Right cardiac atrium (tissue), 5 donors: Measurements from ENCODE around the gene THAP6. TPM values are rescaled to one million over a fixed set of nuclear protein-coding genes. Genes with fewer than 3 reads are reported as not detected.
A peak's percentile ranks its signal among the peaks of the same experiment; 100 is the strongest.

Source experiments
- ATAC-seq, 2 donors: fragments of 200-7000 bp; cut with Tn5 transposase; one replicate each; pipeline versions ENCODE4 v1.8.0 to v1.9.1; 2020; ENCODE audit warnings: moderate library complexity in 2 of 2, mild to moderate bottlenecking in 1 of 2
- DNase-seq, 3 donors: peaks; one replicate each; pipeline ENCODE4 v3.0.0-alpha.2; 2020
- H3K27ac ChIP-seq: one replicate; pipeline ENCODE4 v1.5.1; 2013; ENCODE audit warnings: mild to moderate bottlenecking, low read length, control low read depth, moderate library complexity
- H3K27me3 ChIP-seq: one replicate; pipeline ENCODE4 v1.6.1; 2013; ENCODE audit not compliant: control insufficient read depth, insufficient read depth
- H3K4me1 ChIP-seq: one replicate; pipeline ENCODE4 v1.6.1; 2013; ENCODE audit warnings: low read length; ENCODE audit not compliant: control insufficient read depth, insufficient read depth
- H3K4me3 ChIP-seq: one replicate; pipeline ENCODE4 v1.5.1; 2013; ENCODE audit warnings: low read length, control low read depth
- H3K9me3 ChIP-seq: one replicate; pipeline ENCODE4 v1.6.1; 2013; ENCODE audit warnings: low read length; ENCODE audit not compliant: control insufficient read depth
- WGBS: extraction: QIAGEN DNeasy Blood & Tissue Kit; methylation state at CpG from one replicate; pipeline ENCODE4 v1.1.7; 2013; 5-methylcytosine and 5-hydroxymethylcytosine counted together
- intact Hi-C, 4 donors: fragments of 100-400 bp; cut with DNase I; formaldehyde crosslinking; loops; one replicate each; pipeline versions ENCODE4 v1.11.0 to v1.14.0; 2022 to 2023
- long read RNA-seq, 4 donors: library from polyadenylated mRNA; unstranded; transcript quantifications; one replicate each; pipeline ENCODE4 v2.0.0, GENCODE V29; 2020 to 2021
- polyA plus RNA-seq: library from polyadenylated mRNA; stranded (reverse); fragments of 200-250 nt; gene quantifications from one replicate; pipeline ENCODE4 v1.2.3, GENCODE V29; 2013
- total RNA-seq, 4 donors: library from RNA; stranded (reverse); fragmentation: NEBNext Ultra II Directional; extraction: Animal tissue kit (Norgen Biotek cat#: 25700); gene quantifications; one replicate each; pipeline ENCODE4 v1.2.1, GENCODE V29; 2021
- donor health status: healthy with polysubstance abuse.
- donor health status: DM: no; HTN: yes; CAD: no.
- donor health status: DM: no; HTN: no; CAD: no.
- donor health status: DM: no; HTN: yes; CAD: no; lungs with severe emphysema.
- donor health status: DM: yes; HTN: yes; CAD: no.

THAP6 gene, protein sequence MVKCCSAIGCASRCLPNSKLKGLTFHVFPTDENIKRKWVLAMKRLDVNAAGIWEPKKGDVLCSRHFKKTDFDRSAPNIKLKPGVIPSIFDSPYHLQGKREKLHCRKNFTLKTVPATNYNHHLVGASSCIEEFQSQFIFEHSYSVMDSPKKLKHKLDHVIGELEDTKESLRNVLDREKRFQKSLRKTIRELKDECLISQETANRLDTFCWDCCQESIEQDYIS
- total RNA-seq (10 to 100 TPM; 13.9 to 21.7 (median 19.2) TPM), polyA plus RNA-seq (8.5 TPM)
- long read RNA-seq, donor 1, transcript THAP6-201 (5 exons, 3,549 nt): major isoform, 16 of 26 reads
- long read RNA-seq, donor 1, partial matches to known transcripts: 0 of 26 reads
- long read RNA-seq, donor 1, other reads (novel, unspliced or antisense): 8 of 26 reads
- long read RNA-seq, donor 2, transcript THAP6-201 (5 exons, 3,549 nt): major isoform, 9 of 15 reads
- long read RNA-seq, donor 2, partial matches to known transcripts: 0 of 15 reads
- long read RNA-seq, donor 2, other reads (novel, unspliced or antisense): 2 of 15 reads
- long read RNA-seq, donor 3, transcript THAP6-202 (4 exons, 3,423 nt): minor isoform, 5 of 48 reads
- long read RNA-seq, donor 3, transcript THAP6-201 (5 exons, 3,549 nt): major isoform, 25 of 48 reads
- long read RNA-seq, donor 3, partial matches to known transcripts: 1 of 48 reads
- long read RNA-seq, donor 3, other reads (novel, unspliced or antisense): 16 of 48 reads
- long read RNA-seq, donor 4, transcript THAP6-201 (5 exons, 3,549 nt): major isoform, 16 of 22 reads
- long read RNA-seq, donor 4, partial matches to known transcripts: 1 of 22 reads
- long read RNA-seq, donor 4, other reads (novel, unspliced or antisense): 1 of 22 reads

DNA sequence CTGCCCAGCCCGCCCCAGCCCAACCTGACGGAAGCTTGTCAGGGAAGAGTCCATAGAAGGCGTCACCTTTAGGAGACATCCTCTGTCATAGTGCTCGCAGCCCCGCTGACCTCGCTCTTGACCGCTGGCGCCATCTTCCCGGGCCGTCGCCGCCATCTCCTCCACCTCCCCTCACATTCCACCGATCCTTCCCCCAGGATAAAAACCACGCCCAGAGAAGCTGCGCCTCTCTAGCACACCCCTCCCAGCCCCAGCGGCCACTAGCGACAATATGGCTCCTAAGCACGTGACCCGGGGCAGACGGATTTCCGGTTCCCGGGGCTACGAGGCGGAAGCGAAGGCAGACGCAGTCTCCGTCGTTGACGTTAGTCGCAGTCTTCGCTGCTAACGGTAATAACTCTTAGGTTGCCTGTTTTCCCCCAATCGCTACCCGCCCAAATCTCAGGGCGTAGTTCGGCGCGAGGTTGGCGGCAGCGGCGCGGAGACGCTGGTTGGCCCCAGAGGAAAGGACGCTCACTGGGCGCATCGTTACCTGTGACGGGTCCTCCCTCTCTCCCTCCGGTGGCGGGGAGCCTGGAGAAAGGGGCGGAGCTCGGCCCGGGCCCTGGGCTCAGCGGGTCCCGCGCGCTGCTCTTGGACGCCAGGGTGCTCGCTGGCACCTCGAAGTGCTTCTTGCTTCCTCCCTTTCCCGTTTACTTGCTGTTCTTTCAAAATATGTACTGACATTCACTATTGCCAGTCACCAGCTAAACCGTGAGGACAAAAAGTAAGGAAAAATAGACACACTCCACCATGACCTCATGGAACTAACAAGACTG, at the start of gene THAP6, which contains the start of gene RCHY1:
THAP6 (plus strand) TSS at position 343 of the 818 bp plus-strand sequence. CDS start 980 bp downstream, outside the sequence.
RCHY1 (minus strand) TSS at position 273 of the 818 bp plus-strand sequence; CDS start at position 156, 117 bp downstream.
- WGBS: under 1% methylated on average over 61 of the region's 61 CpGs
- no peaks in the 10 kb centered on the region for H3K9me3 ChIP-seq
- ATAC-seq (peak; percentile 99), DNase-seq (peak; percentile 96 to 98 (median 97))
- peak within 1 kb of the TSS; percentile 86 for H3K4me3 ChIP-seq
- no peaks in the 10 kb centered on the region for H3K27me3 ChIP-seq
- intact Hi-C loops: no loop called here
- H3K27ac ChIP-seq: peak within 1 kb of the TSS; percentile 92
- no peaks in the 10 kb centered on the region for H3K4me1 ChIP-seq

- Histone ChIP-seq H3K27me3 (no peaks in the 10 kb centered on the region), H3K4me3 (no peak overlapping the region), H3K27ac (no peak overlapping the region), H3K4me1 (no peaks in the 10 kb centered on the region), H3K9me3 (no peaks in the 10 kb centered on the region)
- WGBS: 98% methylated on average over 1 of the region's 1 CpG
- DNase-seq (no peak), ATAC-seq (no peak)
- intact Hi-C loops: loop anchor here in 1 of 4 donors (5.0 kb wide), 1 partner anchor 593 kb away; no protein-coding TSS in a partner anchor
These were observed 44.4 kb upstream of the THAP6 start for GRCh38 chr4:75469896-75470295.

GRCh38 chr4:75470738-75471137, 43.5 kb upstream of the THAP6 start:
- intact Hi-C loops: no loop called here
- Histone ChIP-seq H3K4me3 (no peak overlapping the region), H3K27me3 (no peaks in the 10 kb centered on the region), H3K9me3 (no peaks in the 10 kb centered on the region), H3K4me1 (no peaks in the 10 kb centered on the region), H3K27ac (no peak overlapping the region)
- DNase-seq: no peak
- 98% methylated on average over 1 of the region's 1 CpG for WGBS
- no peak for ATAC-seq

- H3K4me1 ChIP-seq: no peaks in the 10 kb centered on the region
- H3K4me3 ChIP-seq: no peak overlapping the region
- intact Hi-C loops: no loop called here
- 89% methylated on average over 3 of the region's 3 CpGs for WGBS
- no peak overlapping the region for H3K27ac ChIP-seq
- no peak for ATAC-seq
- H3K9me3 ChIP-seq: no peaks in the 10 kb centered on the region
- H3K27me3 ChIP-seq: no peaks in the 10 kb centered on the region
- no peak for DNase-seq
These were observed 37.1 kb upstream of the THAP6 start for GRCh38 chr4:75477201-75477600.

GRCh38 chr4:75484190-75484589, 30.1 kb upstream of the THAP6 start:
- Histone ChIP-seq H3K9me3 (no peaks in the 10 kb centered on the region), H3K27ac (no peak overlapping the region), H3K27me3 (no peaks in the 10 kb centered on the region), H3K4me1 (no peaks in the 10 kb centered on the region), H3K4me3 (no peak overlapping the region)
- ATAC-seq: peak in 1 of 2 donors; percentile 38
- intact Hi-C loops: no loop called here
- peak in 2 of 3 donors; percentile 22 to 71 for DNase-seq
- 56% methylated on average over 4 of the region's 4 CpGs for WGBS

DNA sequence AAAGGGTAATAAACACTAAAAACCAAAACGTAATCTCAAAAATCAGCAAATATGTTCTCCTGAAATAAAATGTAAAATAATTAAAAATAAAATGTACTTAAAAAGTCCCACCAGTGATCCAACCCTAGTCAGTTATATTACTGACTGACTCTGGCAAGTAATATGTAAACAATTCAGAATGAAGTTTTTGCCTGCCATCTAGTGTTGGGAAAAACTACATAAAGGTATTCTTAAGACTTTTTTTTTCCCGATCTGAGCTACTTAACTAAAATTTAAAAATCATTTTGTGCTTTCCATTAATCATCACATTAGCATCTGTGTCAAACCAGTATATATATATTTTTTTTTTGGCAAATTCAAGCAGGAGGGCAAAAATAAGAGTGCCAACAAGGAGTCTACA, 24.1 kb upstream of the THAP6 start:
- ATAC-seq (no peak), DNase-seq (no peak)
- 62% methylated on average over 2 of the region's 2 CpGs for WGBS
- intact Hi-C loops: loop anchor here in 2 of 4 donors (10.0 kb wide), 1 partner anchor 555 kb away; the partner anchor contains the start of gene PARM1 (in 2 of the 2)
- Histone ChIP-seq H3K4me1 (no peaks in the 10 kb centered on the region), H3K27ac (no peak overlapping the region), H3K9me3 (no peaks in the 10 kb centered on the region), H3K27me3 (no peaks in the 10 kb centered on the region), H3K4me3 (no peak overlapping the region)

DNA sequence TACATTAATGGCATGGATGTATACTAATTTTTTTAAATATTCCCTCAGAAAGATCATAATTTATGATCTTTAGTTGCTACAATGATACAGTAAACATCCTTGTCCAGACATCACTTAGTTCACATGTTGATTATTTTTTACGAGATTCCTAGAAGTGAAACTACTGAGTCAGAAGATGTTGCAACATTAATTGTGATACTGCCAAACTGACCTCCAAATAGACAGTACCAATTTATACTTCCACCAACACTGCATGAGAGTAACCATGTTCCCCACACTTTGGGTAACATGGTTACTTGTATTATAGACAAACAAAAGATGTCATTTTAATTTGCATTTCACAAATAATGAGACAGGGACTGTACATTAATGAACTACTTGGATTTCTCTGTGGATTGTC, 19.7 kb upstream of the THAP6 start:
- ATAC-seq (peak; percentile 75 to 78), DNase-seq (no peak)
- H3K9me3 ChIP-seq: no peaks in the 10 kb centered on the region
- peaks cover 3% of the 10 kb centered on the region for H3K4me1 ChIP-seq
- WGBS: 29% methylated on average over 1 of the region's 1 CpG
- intact Hi-C loops: loop anchor here in 2 of 4 donors (10.0 kb wide), 1 partner anchor 560 kb away; the partner anchor contains the start of gene PARM1 (in 2 of the 2)
- no peak overlapping the region for H3K4me3 ChIP-seq
- no peak overlapping the region for H3K27ac ChIP-seq
- H3K27me3 ChIP-seq: no peaks in the 10 kb centered on the region

- intact Hi-C loops: loop anchor here in 2 of 4 donors (10.0 kb wide), 1 partner anchor 561 kb away; the partner anchor contains the start of gene PARM1 (in 2 of the 2)
- 88% methylated on average over 2 of the region's 2 CpGs for WGBS
- H3K4me1 ChIP-seq: peaks cover 3% of the 10 kb centered on the region
- H3K4me3 ChIP-seq: no peak overlapping the region
- no peaks in the 10 kb centered on the region for H3K27me3 ChIP-seq
- H3K27ac ChIP-seq: no peak overlapping the region
- DNase-seq (no peak), ATAC-seq (no peak)
- H3K9me3 ChIP-seq: no peaks in the 10 kb centered on the region
These were observed 18.8 kb upstream of the THAP6 start for GRCh38 chr4:75495476-75495875.

DNA sequence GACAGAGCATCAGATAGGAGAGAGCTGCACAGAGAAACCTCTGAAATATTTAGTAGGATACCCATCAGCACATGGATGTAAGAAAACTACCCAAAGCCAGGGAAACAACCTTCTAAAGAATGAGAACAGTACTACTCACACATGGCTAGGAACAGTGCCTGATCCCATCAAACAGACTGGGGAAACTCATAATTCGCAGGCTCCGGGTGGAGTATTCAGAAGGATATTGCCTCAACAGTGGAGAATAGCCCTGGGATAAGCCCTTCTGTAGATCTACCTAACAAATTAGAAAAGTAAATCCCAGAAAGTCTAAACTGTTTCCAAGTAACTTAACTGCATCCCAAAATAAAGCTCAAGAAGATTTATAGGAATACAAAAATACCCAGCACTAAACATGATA, 17.9 kb upstream of the THAP6 start:
- WGBS: 94% methylated on average over 2 of the region's 2 CpGs
- Histone ChIP-seq H3K4me1 (peaks cover 3% of the 10 kb centered on the region), H3K4me3 (no peak overlapping the region), H3K27me3 (no peaks in the 10 kb centered on the region), H3K9me3 (no peaks in the 10 kb centered on the region), H3K27ac (no peak overlapping the region)
- intact Hi-C loops: loop anchor here in 2 of 4 donors (10.0 kb wide), 1 partner anchor 562 kb away; the partner anchor contains the start of gene PARM1 (in 2 of the 2)
- DNase-seq (no peak), ATAC-seq (no peak)

- WGBS: 78% methylated on average over 5 of the region's 5 CpGs
- H3K27ac ChIP-seq: no peak overlapping the region
- H3K27me3 ChIP-seq: no peaks in the 10 kb centered on the region
- H3K4me1 ChIP-seq: peaks cover 3% of the 10 kb centered on the region
- no peak overlapping the region for H3K4me3 ChIP-seq
- no peaks in the 10 kb centered on the region for H3K9me3 ChIP-seq
- intact Hi-C loops: loop anchor here in 2 of 4 donors (10.0 kb wide), 1 partner anchor 562 kb away; the partner anchor contains the start of gene PARM1 (in 2 of the 2)
- DNase-seq (no peak), ATAC-seq (no peak)
These were observed 17.1 kb upstream of the THAP6 start for GRCh38 chr4:75497133-75497532.
